Astrocyte of the cerebellum (primary cell): ENCODE data around the gene CTSA.

ENCODE experiments used
- DNase-seq: peaks from one replicate; pipeline ENCODE4 v3.0.0-alpha.2; 2011; ENCODE audit warnings: low read depth
- H3K4me3 ChIP-seq: 2 replicates; pipeline ENCODE4 v1.5.1; 2011; ENCODE audit warnings: mild to moderate bottlenecking, low read depth, low read length, moderate library complexity
- in situ Hi-C: cut with HindIII; loops from 2 replicates; pipeline ENCODE4 v1.10.0; 2017; ENCODE audit warnings: low sequenced_read_pairs
- TF ChIP-seq, protein P1 (sequence below): IDR thresholded peaks from 2 replicates; pipeline ENCODE4 v1.5.1; 2012; ENCODE audit warnings: low read length, low read depth, moderate library complexity, mild to moderate bottlenecking; ENCODE audit errors: missing control alignments

Gene CTSA

DNA sequence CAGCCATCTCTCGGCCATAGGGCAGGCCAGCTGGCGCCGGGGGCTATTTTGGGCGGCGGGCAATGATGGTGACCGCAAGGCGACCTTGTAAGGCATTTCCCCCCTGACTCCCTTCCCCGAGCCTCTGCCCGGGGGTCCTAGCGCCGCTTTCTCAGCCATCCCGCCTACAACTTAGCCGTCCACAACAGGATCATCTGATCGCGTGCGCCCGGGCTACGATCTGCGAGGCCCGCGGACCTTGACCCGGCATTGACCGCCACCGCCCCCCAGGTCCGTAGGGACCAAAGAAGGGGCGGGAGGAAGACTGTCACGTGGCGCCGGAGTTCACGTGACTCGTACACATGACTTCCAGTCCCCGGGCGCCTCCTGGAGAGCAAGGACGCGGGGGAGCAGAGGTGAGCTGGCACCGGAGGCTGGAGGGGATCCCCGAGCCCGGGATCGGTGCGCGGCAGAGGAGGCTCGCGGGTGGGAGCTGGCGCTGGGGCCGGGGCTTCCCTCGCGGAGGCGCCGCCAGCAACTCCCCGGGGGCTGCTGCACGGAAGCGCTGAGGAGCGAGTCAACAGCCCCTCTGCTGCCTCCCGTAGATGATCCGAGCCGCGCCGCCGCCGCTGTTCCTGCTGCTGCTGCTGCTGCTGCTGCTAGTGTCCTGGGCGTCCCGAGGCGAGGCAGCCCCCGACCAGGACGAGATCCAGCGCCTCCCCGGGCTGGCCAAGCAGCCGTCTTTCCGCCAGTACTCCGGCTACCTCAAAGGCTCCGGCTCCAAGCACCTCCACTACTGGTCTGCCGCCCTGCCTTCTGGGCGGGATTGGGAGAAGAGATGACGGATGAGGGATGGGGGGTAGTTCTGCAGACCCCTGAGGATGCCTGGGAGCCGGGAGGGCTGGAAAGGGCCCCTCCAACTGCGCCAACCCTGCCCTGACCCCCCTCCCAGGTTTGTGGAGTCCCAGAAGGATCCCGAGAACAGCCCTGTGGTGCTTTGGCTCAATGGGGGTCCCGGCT lies at the start of gene CTSA, which contains the start of gene NEURL2:
TSS of gene CTSA (plus strand) at position 351 of the 999 bp plus-strand sequence. CDS start at position 585, 234 bp downstream.
TSS of gene NEURL2 (minus strand) at position 224 of the 999 bp plus-strand sequence. CDS start at position 7, 217 bp downstream.
- peak; percentile 69 for DNase-seq
- TF ChIP-seq, protein P1, sequence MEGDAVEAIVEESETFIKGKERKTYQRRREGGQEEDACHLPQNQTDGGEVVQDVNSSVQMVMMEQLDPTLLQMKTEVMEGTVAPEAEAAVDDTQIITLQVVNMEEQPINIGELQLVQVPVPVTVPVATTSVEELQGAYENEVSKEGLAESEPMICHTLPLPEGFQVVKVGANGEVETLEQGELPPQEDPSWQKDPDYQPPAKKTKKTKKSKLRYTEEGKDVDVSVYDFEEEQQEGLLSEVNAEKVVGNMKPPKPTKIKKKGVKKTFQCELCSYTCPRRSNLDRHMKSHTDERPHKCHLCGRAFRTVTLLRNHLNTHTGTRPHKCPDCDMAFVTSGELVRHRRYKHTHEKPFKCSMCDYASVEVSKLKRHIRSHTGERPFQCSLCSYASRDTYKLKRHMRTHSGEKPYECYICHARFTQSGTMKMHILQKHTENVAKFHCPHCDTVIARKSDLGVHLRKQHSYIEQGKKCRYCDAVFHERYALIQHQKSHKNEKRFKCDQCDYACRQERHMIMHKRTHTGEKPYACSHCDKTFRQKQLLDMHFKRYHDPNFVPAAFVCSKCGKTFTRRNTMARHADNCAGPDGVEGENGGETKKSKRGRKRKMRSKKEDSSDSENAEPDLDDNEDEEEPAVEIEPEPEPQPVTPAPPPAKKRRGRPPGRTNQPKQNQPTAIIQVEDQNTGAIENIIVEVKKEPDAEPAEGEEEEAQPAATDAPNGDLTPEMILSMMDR, result no peak
- peak within 1 kb of the TSS; percentile 78 for H3K4me3 ChIP-seq
- in situ Hi-C loops, result no loop called here

DNA sequence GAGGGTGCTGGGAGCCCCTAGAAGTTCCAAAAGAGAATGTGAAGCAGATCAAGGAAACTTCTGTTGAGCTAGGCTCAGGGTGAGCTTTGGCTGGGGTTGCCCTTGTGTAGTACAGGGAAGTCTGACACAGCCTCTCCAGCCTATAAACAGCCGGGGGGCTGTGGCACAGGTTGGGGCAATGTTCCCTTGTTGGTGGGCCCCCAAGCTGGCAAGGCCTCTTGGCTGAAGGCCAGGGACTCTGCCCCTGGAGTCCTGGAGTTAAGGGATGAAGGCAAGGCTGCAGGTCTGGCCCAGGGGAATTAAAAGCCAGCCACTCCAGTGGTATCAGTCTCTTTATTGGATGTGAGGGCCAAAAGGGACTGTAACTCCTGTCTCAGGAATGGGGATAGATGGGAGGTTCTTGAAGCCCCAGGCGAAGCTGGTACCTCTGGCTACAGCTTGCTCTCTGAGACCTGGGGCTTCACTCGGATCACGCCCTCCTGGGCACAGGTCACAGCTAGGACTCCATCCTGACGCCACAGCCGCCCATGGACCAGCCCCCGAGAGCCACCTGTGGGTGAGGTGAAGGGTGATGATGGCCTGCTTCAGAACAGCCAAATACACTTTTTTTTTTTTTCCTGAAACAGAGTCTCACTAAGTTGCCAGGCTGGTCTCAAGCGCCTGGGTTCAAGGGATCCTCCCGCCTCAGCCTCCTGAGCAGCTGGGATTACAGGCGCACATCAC lies 49.6 kb upstream of the CTSA start:
- no peak overlapping the region for H3K4me3 ChIP-seq
- in situ Hi-C loops, result no loop called here
- TF ChIP-seq, protein P1, result no peak
- no peak for DNase-seq

DNA sequence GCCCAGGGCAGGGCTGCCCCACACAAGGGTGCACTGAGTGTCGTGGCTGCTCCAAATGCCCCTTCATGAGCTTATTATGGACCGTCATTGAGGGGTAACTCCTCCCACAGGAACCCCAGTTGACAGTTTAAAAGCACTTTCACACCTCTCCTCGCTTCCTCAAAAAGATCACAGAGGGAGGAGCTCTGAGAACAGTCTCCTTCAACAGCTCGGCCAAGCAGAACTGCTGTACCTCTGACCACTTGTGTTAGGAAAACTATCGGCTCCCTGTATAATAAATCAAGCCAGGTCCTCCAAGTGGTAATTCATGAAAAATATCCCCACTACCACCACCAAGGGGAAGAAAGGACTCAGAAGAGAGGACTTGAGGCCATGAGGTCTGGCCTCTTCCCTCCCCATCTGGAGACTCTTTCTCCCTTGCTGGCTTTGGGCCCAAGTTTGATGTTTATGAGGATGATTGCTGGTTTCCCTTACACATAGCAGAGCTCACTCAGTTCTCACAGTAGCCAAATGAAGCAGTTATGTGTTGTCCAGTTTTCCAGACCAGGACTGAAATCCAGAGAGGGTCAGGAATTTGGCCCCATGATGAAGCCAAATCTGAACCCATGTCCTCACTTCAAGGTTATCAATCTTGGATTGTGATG lies 48.8 kb upstream of the CTSA start:
- in situ Hi-C loops, result no loop called here
- H3K4me3 ChIP-seq, result no peak overlapping the region
- TF ChIP-seq, protein P1, result no peak
- no peak for DNase-seq

DNA sequence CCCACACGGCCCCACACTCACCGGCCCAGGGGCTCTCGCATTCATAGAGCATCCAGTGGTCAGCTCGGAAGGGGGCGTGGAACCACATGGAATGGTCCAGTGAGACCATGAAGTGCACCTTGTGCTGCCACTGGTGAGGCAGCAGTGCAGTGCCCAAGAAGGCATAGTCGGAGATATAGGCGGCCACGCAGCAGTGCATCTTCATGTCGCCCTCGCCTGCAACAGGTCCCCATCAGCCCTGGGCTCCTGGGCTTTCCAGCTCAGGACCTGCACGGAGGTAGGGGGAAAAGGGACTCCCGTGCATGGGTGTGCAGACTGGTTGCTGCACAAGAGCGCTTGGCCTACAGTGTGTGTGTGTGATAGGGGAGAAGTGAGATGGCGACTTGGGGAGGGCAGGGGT lies 47.6 kb upstream of the CTSA start:
- TF ChIP-seq, protein P1, result no peak
- DNase-seq, result no peak
- in situ Hi-C loops, result no loop called here
- no peak overlapping the region for H3K4me3 ChIP-seq

DNA sequence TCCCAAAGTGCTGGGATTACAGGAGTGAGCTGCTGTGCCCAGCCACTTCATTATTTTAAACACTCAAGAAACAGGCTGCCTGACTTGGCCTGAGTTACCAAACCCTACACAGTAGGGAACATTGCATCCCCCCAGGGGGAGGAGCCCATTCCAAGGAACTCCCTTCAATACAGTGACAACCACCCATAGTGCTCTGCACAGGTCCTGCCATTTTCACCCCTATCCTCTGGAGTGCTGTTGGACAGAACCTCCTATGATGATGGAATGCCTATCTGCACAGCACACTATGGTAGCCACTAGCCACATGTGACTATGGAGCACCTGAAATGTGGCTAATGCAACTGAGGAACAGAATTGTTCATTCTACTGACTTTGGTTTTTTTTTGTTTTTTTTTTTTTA lies 45.7 kb upstream of the CTSA start:
- in situ Hi-C loops, result no loop called here
- TF ChIP-seq, protein P1, result no peak
- no peak overlapping the region for H3K4me3 ChIP-seq
- no peak for DNase-seq

DNA sequence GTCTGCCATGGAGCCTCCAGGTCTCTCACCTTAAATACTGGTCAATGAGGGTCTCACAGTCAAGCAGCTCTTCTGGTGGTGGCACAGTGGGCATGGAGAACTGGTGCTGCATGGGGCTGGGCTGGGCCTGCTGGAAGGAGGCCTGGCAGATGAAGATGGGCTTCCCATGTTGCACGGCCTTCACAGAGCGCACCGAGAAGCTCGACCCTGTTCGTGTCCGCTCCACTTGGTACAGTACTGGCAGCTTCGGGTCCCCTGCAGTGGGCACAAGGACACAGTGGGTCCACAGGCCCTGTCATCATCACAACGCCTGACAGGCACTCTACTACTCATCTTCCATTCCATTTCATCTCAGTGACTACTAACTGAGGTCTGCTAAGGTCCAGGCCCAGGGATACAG lies 42.7 kb upstream of the CTSA start:
- TF ChIP-seq, protein P1, result no peak
- no peak for DNase-seq
- no peak overlapping the region for H3K4me3 ChIP-seq
- in situ Hi-C loops, result no loop called here
